ENCODE measurements around the gene PRMT9.

DNA sequence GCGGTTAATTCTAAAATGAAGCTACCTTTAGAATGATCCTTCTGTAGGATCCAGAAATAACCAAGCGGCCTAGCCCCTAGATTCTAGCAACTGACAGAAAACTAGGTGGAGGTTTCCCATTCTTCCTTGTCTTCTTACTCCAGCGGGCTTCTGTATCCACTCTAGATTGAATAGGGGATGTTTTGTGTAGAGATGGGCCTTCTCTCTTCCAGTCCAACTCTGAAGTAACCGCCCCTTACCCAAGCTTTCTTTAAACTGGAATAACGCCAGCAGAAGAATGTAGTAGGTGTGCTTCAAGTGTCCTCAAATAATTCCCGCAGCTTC, 67.2 kb downstream of the PRMT9 start:
- no peak for TF ChIP-seq SRSF1 (IDR thresholded peaks at IDR 0.05; ENCODE audit: low read depth, low read length)
- TF ChIP-seq, protein P1, sequence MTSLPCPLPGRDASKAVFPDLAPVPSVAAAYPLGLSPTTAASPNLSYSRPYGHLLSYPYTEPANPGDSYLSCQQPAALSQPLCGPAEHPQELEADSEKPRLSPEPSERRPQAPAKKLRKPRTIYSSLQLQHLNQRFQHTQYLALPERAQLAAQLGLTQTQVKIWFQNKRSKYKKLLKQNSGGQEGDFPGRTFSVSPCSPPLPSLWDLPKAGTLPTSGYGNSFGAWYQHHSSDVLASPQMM (CRISPR knock-in tag; IDR thresholded peaks at IDR 0.05), result no peak
- TF ChIP-seq POLR2A (conservative IDR thresholded peaks at IDR 0.05), result no peak
- TF ChIP-seq SAFB2 (IDR thresholded peaks at IDR 0.05; ENCODE audit: borderline replicate concordance, low read depth, low read length, severe bottlenecking), result no peak
- TF ChIP-seq SP1 (CRISPR knock-in tag; IDR thresholded peaks at IDR 0.05), result no peak
- TF ChIP-seq SMC3 (conservative IDR thresholded peaks at IDR 0.05; ENCODE audit: insufficient read depth, low read depth, low read length), result no peak
- no peak for TF ChIP-seq SREBF2 (CRISPR knock-in tag; IDR thresholded peaks at IDR 0.05)
- TF ChIP-seq EP300 (IDR thresholded peaks at IDR 0.05; ENCODE audit: low read length), result no peak
- no peak for TF ChIP-seq ELF4 (CRISPR knock-in tag; IDR thresholded peaks at IDR 0.05)

Measured in K562 (cell line).